Measurements from ENCODE around the gene MED7.

MED7 gene

DNA sequence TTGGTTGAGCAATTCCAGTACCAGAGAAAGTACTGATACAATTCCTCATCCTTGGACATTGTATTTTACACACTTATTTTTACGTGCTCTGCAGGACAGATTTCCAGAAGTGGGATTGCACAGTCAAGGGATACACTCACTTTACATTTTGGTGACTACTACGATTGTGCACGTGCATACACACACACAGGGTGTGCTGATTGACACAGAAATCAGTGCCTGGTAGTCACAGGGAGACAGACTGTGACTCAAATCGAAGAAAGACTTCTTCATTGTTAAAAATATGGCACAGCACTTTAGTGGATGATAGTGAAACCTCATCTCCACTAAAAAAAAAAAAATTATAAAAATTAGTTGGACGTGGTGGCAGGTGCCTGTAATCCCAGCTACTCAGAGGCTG lies 21.9 kb upstream of the MED7 start:
- TF ChIP-seq, protein P1, sequence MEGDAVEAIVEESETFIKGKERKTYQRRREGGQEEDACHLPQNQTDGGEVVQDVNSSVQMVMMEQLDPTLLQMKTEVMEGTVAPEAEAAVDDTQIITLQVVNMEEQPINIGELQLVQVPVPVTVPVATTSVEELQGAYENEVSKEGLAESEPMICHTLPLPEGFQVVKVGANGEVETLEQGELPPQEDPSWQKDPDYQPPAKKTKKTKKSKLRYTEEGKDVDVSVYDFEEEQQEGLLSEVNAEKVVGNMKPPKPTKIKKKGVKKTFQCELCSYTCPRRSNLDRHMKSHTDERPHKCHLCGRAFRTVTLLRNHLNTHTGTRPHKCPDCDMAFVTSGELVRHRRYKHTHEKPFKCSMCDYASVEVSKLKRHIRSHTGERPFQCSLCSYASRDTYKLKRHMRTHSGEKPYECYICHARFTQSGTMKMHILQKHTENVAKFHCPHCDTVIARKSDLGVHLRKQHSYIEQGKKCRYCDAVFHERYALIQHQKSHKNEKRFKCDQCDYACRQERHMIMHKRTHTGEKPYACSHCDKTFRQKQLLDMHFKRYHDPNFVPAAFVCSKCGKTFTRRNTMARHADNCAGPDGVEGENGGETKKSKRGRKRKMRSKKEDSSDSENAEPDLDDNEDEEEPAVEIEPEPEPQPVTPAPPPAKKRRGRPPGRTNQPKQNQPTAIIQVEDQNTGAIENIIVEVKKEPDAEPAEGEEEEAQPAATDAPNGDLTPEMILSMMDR (conservative IDR thresholded peaks at IDR 0.05; ENCODE audit: low read depth, low read length) = no peak

GRCh38 chr5:157162919-157163510 lies 20.4 kb upstream of the MED7 start:
- DNase-seq (ENCODE audit: low read depth) = no peak
- H3K4me3 ChIP-seq (ENCODE audit: low read depth, low read length) = no peak overlapping the region
- TF ChIP-seq, protein P1 (conservative IDR thresholded peaks at IDR 0.05; ENCODE audit: low read depth, low read length) = no peak

More for the DNA sequence above, 21.9 kb upstream of the MED7 start:
- no peak overlapping the region for H3K4me3 ChIP-seq (ENCODE audit: low read depth, low read length)
- no peak for DNase-seq (ENCODE audit: low read depth)

DNA sequence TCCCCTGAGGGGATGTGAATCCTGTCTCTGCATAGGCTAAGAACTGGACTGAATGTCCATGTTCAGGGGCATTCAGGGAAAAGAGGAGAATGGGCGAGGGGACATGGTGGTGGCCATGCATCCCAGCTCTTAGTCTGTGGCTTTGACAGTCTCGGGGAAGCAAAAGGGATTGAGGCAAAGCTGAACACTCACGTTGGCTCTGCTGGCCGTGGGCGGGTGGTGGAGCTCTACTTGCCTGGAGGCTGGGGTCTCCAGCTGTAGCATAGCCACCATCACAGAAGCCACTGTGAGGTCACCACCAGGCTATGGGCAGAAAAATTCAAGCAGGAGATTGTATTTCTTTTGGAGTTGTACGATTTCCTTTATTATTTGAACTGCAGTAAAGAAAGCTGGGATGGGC lies 19.3 kb upstream of the MED7 start:
- no peak for DNase-seq (ENCODE audit: low read depth)
- TF ChIP-seq, protein P1 (conservative IDR thresholded peaks at IDR 0.05; ENCODE audit: low read depth, low read length) = no peak

GRCh38 chr5:157160001-157160400 lies 17.3 kb upstream of the MED7 start:
- DNase-seq (ENCODE audit: low read depth) = no peak
- H3K4me3 ChIP-seq (ENCODE audit: low read depth, low read length) = no peak overlapping the region
- TF ChIP-seq, protein P1 (conservative IDR thresholded peaks at IDR 0.05; ENCODE audit: low read depth, low read length) = no peak

More for the DNA sequence above, 19.3 kb upstream of the MED7 start:
- H3K4me3 ChIP-seq (ENCODE audit: low read depth, low read length) = no peak overlapping the region

DNA sequence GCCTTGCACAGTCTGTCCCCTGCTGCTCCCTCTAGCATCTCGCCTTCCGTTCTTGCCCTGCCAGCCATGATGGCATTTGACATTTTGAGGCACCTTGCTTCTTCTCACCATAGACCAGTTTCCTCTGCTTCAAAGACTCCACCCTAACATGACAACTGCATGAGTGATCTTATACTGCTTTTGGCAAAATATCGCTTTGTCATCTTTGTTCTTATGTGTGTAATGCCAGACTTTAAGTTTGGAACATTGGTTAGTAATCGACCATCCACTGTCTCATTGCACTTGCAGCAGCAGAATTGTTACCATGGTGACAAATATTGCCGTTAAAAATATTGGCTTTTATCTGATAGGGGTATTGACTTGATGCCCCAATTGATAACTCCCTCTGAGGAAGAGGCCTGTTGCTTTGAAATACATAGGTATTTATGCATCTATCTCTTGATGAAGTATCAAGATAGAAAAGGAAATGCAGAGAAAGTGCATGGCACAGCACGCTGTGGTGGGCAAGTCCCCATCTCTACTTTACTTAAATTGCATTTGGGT lies 16.6 kb upstream of the MED7 start:
- no peak overlapping the region for H3K4me3 ChIP-seq (ENCODE audit: low read depth, low read length)
- no peak for DNase-seq (ENCODE audit: low read depth)
- TF ChIP-seq, protein P1 (conservative IDR thresholded peaks at IDR 0.05; ENCODE audit: low read depth, low read length) = no peak

DNA sequence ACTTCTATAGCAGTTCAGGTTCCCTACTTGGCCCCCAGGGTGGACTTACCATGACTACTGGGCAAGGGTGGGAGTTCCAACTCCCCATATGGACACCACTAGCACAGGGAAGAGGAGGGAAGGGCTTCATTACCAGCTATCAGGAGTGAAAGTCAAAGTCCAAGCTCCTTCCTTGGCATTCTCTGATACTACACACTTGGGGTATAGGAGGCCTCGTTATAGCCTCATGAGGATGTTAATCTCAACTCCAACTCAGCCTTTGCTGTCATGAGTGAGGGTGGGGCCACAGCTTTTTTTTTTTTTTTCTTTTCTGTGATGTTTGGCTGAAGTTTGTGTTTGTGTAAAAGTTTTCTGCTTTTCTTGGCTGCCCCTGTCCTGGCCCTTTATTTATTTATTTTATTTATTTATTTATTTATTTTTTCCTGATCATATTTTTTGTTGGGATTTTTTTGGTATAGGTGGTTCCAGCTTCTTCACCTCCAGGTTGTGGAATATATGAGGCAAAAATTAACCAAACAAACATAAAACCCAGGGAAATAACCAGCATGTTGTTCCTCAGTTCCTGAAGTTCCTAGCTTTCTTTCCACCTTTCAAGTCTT lies 14.7 kb upstream of the MED7 start:
- TF ChIP-seq, protein P1 (conservative IDR thresholded peaks at IDR 0.05; ENCODE audit: low read depth, low read length) = no peak

DNA sequence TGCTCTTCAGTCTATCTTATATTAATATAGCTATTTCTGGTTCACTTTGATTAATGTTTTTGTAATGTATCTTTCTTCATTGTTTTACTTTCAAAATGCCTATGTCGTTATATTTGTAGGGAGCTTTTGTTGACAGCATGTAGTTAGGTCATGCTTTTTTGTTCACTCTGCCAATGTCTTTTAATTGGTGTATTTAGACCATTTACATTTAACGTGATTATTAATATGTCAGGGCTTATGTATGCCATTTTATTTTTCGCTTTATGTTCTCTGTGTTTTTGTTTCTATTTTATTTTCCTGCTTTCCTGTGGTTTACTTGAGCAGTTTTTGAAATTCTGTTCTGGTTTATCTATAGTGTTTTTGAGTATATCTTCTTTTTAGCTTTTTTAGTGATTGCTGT lies 12.6 kb upstream of the MED7 start:
- no peak overlapping the region for H3K4me3 ChIP-seq (ENCODE audit: low read depth, low read length)
- DNase-seq (ENCODE audit: low read depth) = no peak
- TF ChIP-seq, protein P1 (conservative IDR thresholded peaks at IDR 0.05; ENCODE audit: low read depth, low read length) = no peak

More for the DNA sequence above, 14.7 kb upstream of the MED7 start:
- no peak overlapping the region for H3K4me3 ChIP-seq (ENCODE audit: low read depth, low read length)
- DNase-seq (ENCODE audit: low read depth) = no peak

Measured in choroid plexus epithelial cell (primary cell).